Bladder microvascular endothelial cell (primary cell): ENCODE measurements around the gene SPRY4. TPM values are rescaled to one million over a fixed set of nuclear protein-coding genes. Genes with fewer than 3 reads are reported as not detected.

Experiments used
- total RNA-seq: library from RNA; depleted of rRNA; stranded (reverse); fragments of >200 nt; gene quantifications from 2 replicates; pipeline ENCODE4 v1.2.3, GENCODE V29; 2014

SPRY4 gene, protein sequence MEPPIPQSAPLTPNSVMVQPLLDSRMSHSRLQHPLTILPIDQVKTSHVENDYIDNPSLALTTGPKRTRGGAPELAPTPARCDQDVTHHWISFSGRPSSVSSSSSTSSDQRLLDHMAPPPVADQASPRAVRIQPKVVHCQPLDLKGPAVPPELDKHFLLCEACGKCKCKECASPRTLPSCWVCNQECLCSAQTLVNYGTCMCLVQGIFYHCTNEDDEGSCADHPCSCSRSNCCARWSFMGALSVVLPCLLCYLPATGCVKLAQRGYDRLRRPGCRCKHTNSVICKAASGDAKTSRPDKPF
- total RNA-seq: 7.8 and 11.3 TPM in 2 replicates

DNA sequence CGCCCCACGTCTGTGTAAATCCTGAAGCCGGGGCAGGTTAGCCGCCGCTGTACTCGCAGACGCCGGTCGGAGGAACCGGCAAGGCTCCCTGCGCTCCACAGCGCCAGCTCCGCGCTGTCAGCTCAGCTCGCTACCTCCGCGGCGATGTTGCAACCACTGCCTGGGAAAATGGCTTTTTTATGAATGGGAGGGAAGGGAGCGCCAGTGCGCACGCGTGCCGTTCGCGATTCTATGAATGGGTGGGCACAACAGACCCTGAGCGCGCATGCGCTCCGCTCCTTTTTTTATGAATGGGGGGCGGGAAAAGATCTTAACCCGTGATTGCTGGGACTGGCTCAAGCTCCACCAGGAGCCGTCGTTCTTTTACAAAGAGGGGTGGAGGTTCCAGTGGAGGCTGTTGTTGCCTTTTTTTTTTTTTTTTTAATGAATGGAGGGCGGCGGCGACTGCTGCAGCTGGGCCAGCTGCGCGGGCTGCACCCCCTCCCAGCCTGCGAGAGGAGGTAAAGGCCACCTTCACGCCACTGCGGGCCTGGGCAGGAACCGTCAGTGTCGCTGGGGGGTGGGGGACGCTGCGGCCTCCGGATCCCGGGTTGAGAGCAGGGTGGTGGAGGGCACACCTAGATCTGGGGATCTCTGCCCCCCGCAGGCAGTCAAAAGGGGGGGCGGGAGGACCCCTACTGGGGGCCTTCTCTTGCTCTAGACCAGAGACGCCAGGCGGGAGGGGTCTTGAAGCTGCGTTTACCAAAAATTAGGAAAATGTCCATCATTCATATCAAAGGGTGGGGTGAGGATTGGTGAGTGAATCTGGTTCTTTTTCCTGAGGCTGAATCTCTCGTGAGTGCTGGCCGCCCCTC lies at the start of gene SPRY4:
Gene SPRY4, minus strand, starts transcription at position 151 of the 854 bp plus-strand sequence. CDS start 9,913 bp downstream, outside the sequence.

Other genes with a start within 250 kb of the SPRY4 start
- 32.6 and 32.9 TPM in 2 replicates for gene NDFIP1, start 216.2 kb downstream of the SPRY4 start, total RNA-seq